HCT116 (cell line): Measurements from ENCODE around the gene CBFA2T2. TPM values are rescaled to one million over a fixed set of nuclear protein-coding genes. Genes with fewer than 3 reads are reported as not detected.

Experiments used
- ATAC-seq: fragments of 200-7000 bp; cut with Tn5 transposase; 2 replicates; pipeline ENCODE4 v1.9.1; 2020; ENCODE audit warnings: mild to moderate bottlenecking, moderate library complexity
- BruUV-seq: library from RNA; stranded (reverse); fragments of 400-500 nt; replicated peaks from 2 replicates; lab custom pipeline; 2021; lab: Mats Ljungman, UMichigan
- CTCF ChIA-PET: fragments of 300-600 bp; sonication (Branson Sonifier 250); formaldehyde crosslinking; loops from one replicate; lab custom pipeline; 2021; ENCODE audit warnings: antibody characterized with exemption; lab: Charles Lee
- POLR2A ChIA-PET: fragments of 300-600, 350-600 bp; sonication (Branson Sonifier 250); formaldehyde crosslinking; loops from one replicate; lab custom pipeline; 2021; ENCODE audit warnings: antibody characterized with exemption; lab: Charles Lee
- RAD21 ChIA-PET, 2 experiments: fragments of 300-600 bp; sonication (Branson Sonifier 250); formaldehyde crosslinking; loops; one replicate each; lab custom pipeline; 2023; ENCODE audit warnings: low total read pairs in 2 of 2; ENCODE audit not compliant: uncharacterized antibody in 2 of 2, unreplicated experiment in 2 of 2, low non-redundant PET in 1 of 2; lab: Charles Lee
- DNase-seq: peaks from one replicate; pipeline ENCODE4 v3.0.0-alpha.2; 2010; ENCODE audit warnings: low read depth, low spot score
- H2AFZ ChIP-seq: fragments of 200-600 bp; shearing (Covaris generic), sonication (generic); 2 replicates; pipeline ENCODE4 v1.6.1; 2017; ENCODE audit warnings: low read depth, mixed run types, mixed read lengths, antibody characterized with exemption, low read length; ENCODE audit not compliant: poor library complexity, severe bottlenecking
- H3K27ac ChIP-seq: 2 replicates; pipeline ENCODE4 v1.5.1; 2012; ENCODE audit warnings: low read depth, low read length
- H3K27me3 ChIP-seq: fragments of 200-600 bp; sonication (generic); 2 replicates; pipeline ENCODE4 v1.6.1; 2016; ENCODE audit warnings: mixed run types, low read length, mixed read lengths; ENCODE audit not compliant: insufficient read depth
- H3K36me3 ChIP-seq, 2 experiments: fragments of 200-500 bp in 1 of 2; fragments of 200-600 bp in 1 of 2; sonication (Bioruptor generic) in 1 of 2; sonication (generic) in 1 of 2; 2 replicates each; pipeline versions ENCODE4 v1.5.1 to v1.6.1; 2014 to 2016; ENCODE audit warnings: low read length in 2 of 2, inconsistent platforms in 1 of 2, mixed read lengths in 1 of 2, mixed run types in 1 of 2; ENCODE audit not compliant: insufficient read depth in 2 of 2, control insufficient read depth in 1 of 2
- H3K4me1 ChIP-seq, 2 experiments: fragments of 200-600 bp in 1 of 2; sonication (generic) in 1 of 2; 2 replicates each; pipeline versions ENCODE4 v1.5.1 to v1.6.1; 2012 to 2017; ENCODE audit warnings: low read length in 2 of 2, inconsistent platforms in 1 of 2, mild to moderate bottlenecking in 1 of 2, mixed read lengths in 1 of 2, mixed run types in 1 of 2, moderate library complexity in 1 of 2; ENCODE audit not compliant: insufficient read depth in 2 of 2, control insufficient read depth in 1 of 2
- H3K4me2 ChIP-seq: fragments of 200-600 bp; sonication (generic); 2 replicates; pipeline ENCODE4 v1.6.1; 2017; ENCODE audit warnings: mixed run types, low read length, mixed read lengths
- H3K4me3 ChIP-seq, 2 experiments: fragments of 200-600 bp in 1 of 2; sonication (generic) in 1 of 2; replicated peaks in 1 of 2; 2 replicates each; pipeline ENCODE4 v1.5.1; 2011 to 2016; ENCODE audit warnings: low read length in 2 of 2, control low read depth in 1 of 2, low read depth in 1 of 2, mild to moderate bottlenecking in 1 of 2, mixed read lengths in 1 of 2, mixed run types in 1 of 2
- H3K79me2 ChIP-seq: fragments of 200-600 bp; sonication (generic); 2 replicates; pipeline ENCODE4 v1.6.1; 2017; ENCODE audit warnings: mild to moderate bottlenecking, mixed run types, low read length, moderate library complexity, mixed read lengths; ENCODE audit not compliant: insufficient read depth
- H3K9ac ChIP-seq: fragments of 200-600 bp; sonication (generic); 2 replicates; pipeline ENCODE4 v1.6.1; 2016; ENCODE audit warnings: low read length, mixed read lengths
- H3K9me2 ChIP-seq: fragments of 200-600 bp; sonication (generic), shearing (Covaris generic); 2 replicates; pipeline ENCODE4 v1.6.1; 2017; ENCODE audit warnings: mixed run types, mild to moderate bottlenecking, moderate library complexity; ENCODE audit not compliant: insufficient read depth
- H3K9me3 ChIP-seq, 2 experiments: fragments of 200-500 bp in 1 of 2; fragments of 200-600 bp in 1 of 2; sonication (Bioruptor generic) in 1 of 2; sonication (generic) in 1 of 2; 2 replicates each; pipeline ENCODE4 v1.6.1; 2014 to 2017; ENCODE audit warnings: low read length in 2 of 2, mixed read lengths in 2 of 2, inconsistent platforms in 1 of 2, low read depth in 1 of 2, mild to moderate bottlenecking in 1 of 2, mixed run types in 1 of 2, moderate library complexity in 1 of 2; ENCODE audit not compliant: control insufficient read depth in 1 of 2, insufficient read depth in 1 of 2
- H4K20me1 ChIP-seq: fragments of 200-600 bp; sonication (generic), shearing (Covaris generic); 2 replicates; pipeline ENCODE4 v1.6.1; 2017; ENCODE audit warnings: mixed run types, mild to moderate bottlenecking, moderate library complexity; ENCODE audit not compliant: insufficient read depth
- CBX3 ChIP-seq: IDR thresholded peaks from 2 replicates; pipeline ENCODE4 v1.6.1; 2012; ENCODE audit warnings: low read depth
- ELF1 ChIP-seq: IDR thresholded peaks from 2 replicates; pipeline ENCODE4 v1.6.1; 2012; ENCODE audit warnings: low read depth, borderline replicate concordance
- EZH2 ChIP-seq: fragments of 200-600 bp; sonication (generic); IDR thresholded peaks from 2 replicates; pipeline ENCODE4 v1.6.1; 2017; ENCODE audit warnings: antibody characterized with exemption, mixed run types
- EZH2phosphoT487 ChIP-seq: fragments of 200-600 bp; IDR thresholded peaks from 2 replicates; pipeline ENCODE4 v1.6.1; 2018; ENCODE audit warnings: antibody characterized with exemption, borderline replicate concordance
- FOSL1 ChIP-seq: IDR thresholded peaks from 2 replicates; pipeline ENCODE4 v1.6.1; 2012; ENCODE audit warnings: low read depth
- JUND ChIP-seq: IDR thresholded peaks from 2 replicates; pipeline ENCODE4 v1.6.1; 2012
- POLR2A ChIP-seq: IDR thresholded peaks from 2 replicates; pipeline ENCODE4 v1.7.0; 2011; ENCODE audit warnings: borderline replicate concordance; ENCODE audit not compliant: insufficient read depth, insufficient read length; ENCODE audit errors: extremely low read depth
- POLR2AphosphoS5 ChIP-seq: IDR thresholded peaks from 2 replicates; pipeline ENCODE4 v1.6.1; 2011; ENCODE audit warnings: mild to moderate bottlenecking, low read depth, low read length, moderate library complexity
- RAD21 ChIP-seq: IDR thresholded peaks from 2 replicates; pipeline ENCODE4 v1.6.1; 2012; ENCODE audit warnings: low read depth, mild to moderate bottlenecking
- SIN3A ChIP-seq: IDR thresholded peaks from 2 replicates; pipeline ENCODE4 v1.6.1; 2012; ENCODE audit warnings: low read depth
- SP1 ChIP-seq: IDR thresholded peaks from 2 replicates; pipeline ENCODE4 v1.6.1; 2012; ENCODE audit warnings: low read depth
- SRF ChIP-seq: IDR thresholded peaks from 2 replicates; pipeline ENCODE4 v1.6.1; 2012; ENCODE audit warnings: low read depth
- ZFX ChIP-seq: fragments of 450-650 bp; IDR thresholded peaks from 2 replicates; pipeline ENCODE4 v1.6.1; 2017
- ZNF274 ChIP-seq: fragments of 200-500 bp; sonication (Bioruptor generic); IDR thresholded peaks from 2 replicates; pipeline ENCODE4 v1.6.1; 2014; ENCODE audit warnings: mild to moderate bottlenecking, low read depth, low read length, inconsistent platforms
- intact Hi-C: fragments of 100-400 bp; cut with micrococcal nuclease; formaldehyde crosslinking; loops from 2 replicates; pipeline ENCODE4 v1.10.0; 2022
- total RNA-seq: library from RNA; stranded (reverse); gene quantifications from one replicate; pipeline ENCODE4 v1.2.1, GENCODE V29; 2021; ENCODE audit not compliant: unreplicated experiment
- TF ChIP-seq, protein P1 (sequence below): IDR thresholded peaks from 2 replicates; pipeline ENCODE4 v1.6.1; 2012; ENCODE audit warnings: low read depth
- TF ChIP-seq, protein P2 (sequence below): IDR thresholded peaks from 2 replicates; pipeline ENCODE4 v1.6.1; 2011; ENCODE audit warnings: mild to moderate bottlenecking, low read length, moderate library complexity; ENCODE audit not compliant: insufficient replicate concordance; ENCODE audit errors: extremely low read depth

The CBFA2T2 gene
- total RNA-seq, 1 experiment from 2014 or later, result 8.0 TPM

DNA sequence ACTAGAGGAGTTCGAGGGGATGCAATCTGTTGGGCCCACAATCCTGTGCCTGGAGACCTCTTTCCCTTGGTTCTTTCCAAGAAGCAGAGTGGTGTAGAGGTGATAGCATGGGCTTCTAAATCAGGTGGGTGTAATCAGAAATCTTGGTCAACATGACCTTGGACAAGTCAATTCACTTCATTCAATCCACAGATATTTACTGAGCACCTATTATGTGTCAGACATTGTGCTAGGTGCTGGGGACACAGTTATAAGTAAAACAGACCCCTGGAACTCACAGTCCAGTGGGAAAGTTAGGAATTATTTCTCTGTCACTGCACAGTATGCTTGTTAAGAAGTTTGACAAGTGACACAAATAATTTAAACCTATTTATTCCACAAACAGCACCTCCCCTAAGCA lies 199.6 kb downstream of the CBFA2T2 start:
- no peaks in the 10 kb centered on the region for H3K27me3 ChIP-seq
- DNase-seq (no peak), ATAC-seq (no peak)
- POLR2A ChIA-PET, result no interaction called here
- H3K79me2 ChIP-seq, result peaks cover 11% of the 10 kb centered on the region
- BruUV-seq, result no TSS peak
- peak overlapping the region; percentile 32; the same call in 1 of the 2 replicates for H3K4me2 ChIP-seq
- H3K27ac ChIP-seq, result no peak overlapping the region
- no peaks in the 10 kb centered on the region for H3K9me2 ChIP-seq
- TF ChIP-seq RAD21 (no peak), SP1 (no peak), EZH2 (no peak), CBX3 (no peak), POLR2A (no peak), ZNF274 (no peak), POLR2AphosphoS5 (no peak), SIN3A (no peak), SRF (no peak), EZH2phosphoT487 (no peak), ELF1 (no peak), ZFX (no peak), FOSL1 (no peak), JUND (no peak)
- TF ChIP-seq, protein P1, sequence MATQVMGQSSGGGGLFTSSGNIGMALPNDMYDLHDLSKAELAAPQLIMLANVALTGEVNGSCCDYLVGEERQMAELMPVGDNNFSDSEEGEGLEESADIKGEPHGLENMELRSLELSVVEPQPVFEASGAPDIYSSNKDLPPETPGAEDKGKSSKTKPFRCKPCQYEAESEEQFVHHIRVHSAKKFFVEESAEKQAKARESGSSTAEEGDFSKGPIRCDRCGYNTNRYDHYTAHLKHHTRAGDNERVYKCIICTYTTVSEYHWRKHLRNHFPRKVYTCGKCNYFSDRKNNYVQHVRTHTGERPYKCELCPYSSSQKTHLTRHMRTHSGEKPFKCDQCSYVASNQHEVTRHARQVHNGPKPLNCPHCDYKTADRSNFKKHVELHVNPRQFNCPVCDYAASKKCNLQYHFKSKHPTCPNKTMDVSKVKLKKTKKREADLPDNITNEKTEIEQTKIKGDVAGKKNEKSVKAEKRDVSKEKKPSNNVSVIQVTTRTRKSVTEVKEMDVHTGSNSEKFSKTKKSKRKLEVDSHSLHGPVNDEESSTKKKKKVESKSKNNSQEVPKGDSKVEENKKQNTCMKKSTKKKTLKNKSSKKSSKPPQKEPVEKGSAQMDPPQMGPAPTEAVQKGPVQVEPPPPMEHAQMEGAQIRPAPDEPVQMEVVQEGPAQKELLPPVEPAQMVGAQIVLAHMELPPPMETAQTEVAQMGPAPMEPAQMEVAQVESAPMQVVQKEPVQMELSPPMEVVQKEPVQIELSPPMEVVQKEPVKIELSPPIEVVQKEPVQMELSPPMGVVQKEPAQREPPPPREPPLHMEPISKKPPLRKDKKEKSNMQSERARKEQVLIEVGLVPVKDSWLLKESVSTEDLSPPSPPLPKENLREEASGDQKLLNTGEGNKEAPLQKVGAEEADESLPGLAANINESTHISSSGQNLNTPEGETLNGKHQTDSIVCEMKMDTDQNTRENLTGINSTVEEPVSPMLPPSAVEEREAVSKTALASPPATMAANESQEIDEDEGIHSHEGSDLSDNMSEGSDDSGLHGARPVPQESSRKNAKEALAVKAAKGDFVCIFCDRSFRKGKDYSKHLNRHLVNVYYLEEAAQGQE, result no peak
- TF ChIP-seq, protein P2, sequence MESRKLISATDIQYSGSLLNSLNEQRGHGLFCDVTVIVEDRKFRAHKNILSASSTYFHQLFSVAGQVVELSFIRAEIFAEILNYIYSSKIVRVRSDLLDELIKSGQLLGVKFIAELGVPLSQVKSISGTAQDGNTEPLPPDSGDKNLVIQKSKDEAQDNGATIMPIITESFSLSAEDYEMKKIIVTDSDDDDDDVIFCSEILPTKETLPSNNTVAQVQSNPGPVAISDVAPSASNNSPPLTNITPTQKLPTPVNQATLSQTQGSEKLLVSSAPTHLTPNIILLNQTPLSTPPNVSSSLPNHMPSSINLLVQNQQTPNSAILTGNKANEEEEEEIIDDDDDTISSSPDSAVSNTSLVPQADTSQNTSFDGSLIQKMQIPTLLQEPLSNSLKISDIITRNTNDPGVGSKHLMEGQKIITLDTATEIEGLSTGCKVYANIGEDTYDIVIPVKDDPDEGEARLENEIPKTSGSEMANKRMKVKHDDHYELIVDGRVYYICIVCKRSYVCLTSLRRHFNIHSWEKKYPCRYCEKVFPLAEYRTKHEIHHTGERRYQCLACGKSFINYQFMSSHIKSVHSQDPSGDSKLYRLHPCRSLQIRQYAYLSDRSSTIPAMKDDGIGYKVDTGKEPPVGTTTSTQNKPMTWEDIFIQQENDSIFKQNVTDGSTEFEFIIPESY, result no peak
- no peaks in the 10 kb centered on the region for H3K9me3 ChIP-seq
- no peak overlapping the region for H3K9ac ChIP-seq
- CTCF ChIA-PET, result no interaction called here
- intact Hi-C loops, result no loop called here
- no peak overlapping the region for H3K4me3 ChIP-seq
- H3K4me1 ChIP-seq, result peaks cover 12 to 28% of the 10 kb centered on the region in 2 experiments
- RAD21 ChIA-PET, result no interaction called here
- H3K36me3 ChIP-seq, result no peaks in the 10 kb centered on the region
- H4K20me1 ChIP-seq, result no peaks in the 10 kb centered on the region
- H2AFZ ChIP-seq, result no peak overlapping the region
